Keratinocyte (primary cell): ENCODE measurements around the gene CRTC1.

Source experiments
- EZH2 ChIP-seq: IDR thresholded peaks from one replicate; pipeline ENCODE4 v1.6.1; 2012; ENCODE audit warnings: inconsistent platforms, mild to moderate bottlenecking, low read length, moderate library complexity
- TF ChIP-seq, protein P1 (sequence below), 3 experiments: IDR thresholded peaks in 1 of 3; conservative IDR thresholded peaks in 1 of 3; optimal IDR thresholded peaks in 1 of 3; 2 replicates in 2 of 3; 3 replicates in 1 of 3; pipeline versions ENCODE3 to v1.5.1; 2011; ENCODE audit warnings: low read length in 3 of 3, mild to moderate bottlenecking in 3 of 3, moderate library complexity in 2 of 3, control low read depth in 1 of 3, inconsistent platforms in 1 of 3; ENCODE audit not compliant: insufficient read depth in 2 of 3; ENCODE audit errors: extremely low read depth in 1 of 3

DNA sequence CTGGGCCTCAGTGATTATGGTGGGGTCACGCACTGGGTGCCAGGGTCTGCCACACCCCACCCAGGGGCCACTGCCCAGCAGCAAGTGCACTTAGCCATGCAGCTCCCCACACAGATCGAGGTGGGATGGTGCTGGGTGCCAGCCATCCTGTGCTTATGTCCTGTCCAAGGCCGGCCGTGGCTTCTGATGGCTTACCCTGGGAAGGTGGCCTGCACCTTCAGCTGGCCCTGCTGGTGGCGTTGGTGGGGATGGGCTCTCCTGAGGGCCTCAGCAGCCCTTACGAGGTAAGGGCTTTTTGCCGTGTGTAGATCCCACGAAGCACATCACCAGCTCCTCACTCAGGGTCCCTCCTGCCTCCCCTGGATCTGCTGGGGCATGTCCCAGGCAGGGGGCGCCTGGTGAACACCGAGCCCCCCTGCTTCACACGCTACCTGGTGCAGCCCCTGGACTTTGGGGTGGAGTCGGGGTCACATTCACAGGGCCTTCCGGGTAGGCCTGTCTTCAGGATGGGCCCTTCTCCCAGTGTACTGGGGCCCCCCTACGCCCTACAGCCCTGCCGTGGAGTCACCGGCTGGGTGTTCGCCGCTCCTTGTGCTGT is 46.6 kb downstream of the CRTC1 start:
- TF ChIP-seq, protein P1, sequence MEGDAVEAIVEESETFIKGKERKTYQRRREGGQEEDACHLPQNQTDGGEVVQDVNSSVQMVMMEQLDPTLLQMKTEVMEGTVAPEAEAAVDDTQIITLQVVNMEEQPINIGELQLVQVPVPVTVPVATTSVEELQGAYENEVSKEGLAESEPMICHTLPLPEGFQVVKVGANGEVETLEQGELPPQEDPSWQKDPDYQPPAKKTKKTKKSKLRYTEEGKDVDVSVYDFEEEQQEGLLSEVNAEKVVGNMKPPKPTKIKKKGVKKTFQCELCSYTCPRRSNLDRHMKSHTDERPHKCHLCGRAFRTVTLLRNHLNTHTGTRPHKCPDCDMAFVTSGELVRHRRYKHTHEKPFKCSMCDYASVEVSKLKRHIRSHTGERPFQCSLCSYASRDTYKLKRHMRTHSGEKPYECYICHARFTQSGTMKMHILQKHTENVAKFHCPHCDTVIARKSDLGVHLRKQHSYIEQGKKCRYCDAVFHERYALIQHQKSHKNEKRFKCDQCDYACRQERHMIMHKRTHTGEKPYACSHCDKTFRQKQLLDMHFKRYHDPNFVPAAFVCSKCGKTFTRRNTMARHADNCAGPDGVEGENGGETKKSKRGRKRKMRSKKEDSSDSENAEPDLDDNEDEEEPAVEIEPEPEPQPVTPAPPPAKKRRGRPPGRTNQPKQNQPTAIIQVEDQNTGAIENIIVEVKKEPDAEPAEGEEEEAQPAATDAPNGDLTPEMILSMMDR (optimal IDR thresholded peaks at IDR 0.05 in 1 of 3, IDR thresholded peaks at IDR 0.05 in 1 of 3, conservative IDR thresholded peaks at IDR 0.05 in 1 of 3; ENCODE audit: extremely low read depth in 1 of 3, insufficient read depth in 2 of 3, low read length in 3 of 3): no peak
- TF ChIP-seq EZH2: no peak
